Uterus (tissue), 4 donors: ENCODE measurements around the gene PPFIA4. TPM values are rescaled to one million over a fixed set of nuclear protein-coding genes. Genes with fewer than 3 reads are reported as not detected.

Experiments used
- DNase-seq, 2 donors: peaks; one replicate each; pipeline ENCODE4 v3.0.0-alpha.2; 2019 to 2020
- H3K27ac ChIP-seq, 2 donors: fragments of 200-600 bp; sonication (generic); 1 replicate in 1 of 2; 2 replicates in 1 of 2; pipeline ENCODE4 v1.5.1; 2016 to 2018
- H3K27me3 ChIP-seq, 2 donors: fragments of 200-600 bp; sonication (generic); one replicate each; pipeline ENCODE4 v1.5.1; 2018 to 2019; ENCODE audit warnings: control low read depth in 1 of 2
- H3K36me3 ChIP-seq, 2 donors: fragments of 200-600 bp; sonication (generic); one replicate each; pipeline ENCODE4 v1.5.1; 2019; ENCODE audit warnings: control low read depth in 1 of 2
- H3K4me1 ChIP-seq, 2 donors: fragments of 200-600 bp; sonication (generic); one replicate each; pipeline ENCODE4 v1.5.1; 2018 to 2019; ENCODE audit warnings: control low read depth in 1 of 2
- H3K4me3 ChIP-seq, 2 donors: fragments of 200-600 bp; sonication (generic); 1 replicate in 1 of 2; 2 replicates in 1 of 2; pipeline ENCODE4 v1.5.1; 2018 to 2019; ENCODE audit warnings: mild to moderate bottlenecking in 1 of 2
- H3K9me3 ChIP-seq, 2 donors: fragments of 200-600 bp; sonication (generic); one replicate each; pipeline ENCODE4 v1.5.1; 2019; ENCODE audit warnings: control low read depth in 1 of 2
- POLR2A ChIP-seq, 2 donors: fragments of 450-650 bp; IDR thresholded peaks; one replicate each; pipeline ENCODE4 v1.6.1; 2016; ENCODE audit warnings: antibody characterized with exemption in 2 of 2, mild to moderate bottlenecking in 1 of 2, moderate library complexity in 1 of 2
- intact Hi-C: fragments of 100-400 bp; cut with DNase I; formaldehyde crosslinking; loops from one replicate; pipeline ENCODE4 v1.15.1; 2023; ENCODE audit warnings: low total_unique reads
- total RNA-seq, 4 donors: library from RNA; depleted of rRNA in 3 of 4; stranded (reverse); fragments of >200 nt in 3 of 4; gene quantifications; one replicate each; pipeline versions ENCODE4 v1.1.0 to v1.2.4, GENCODE V29; 2014 to 2023
- TF ChIP-seq, protein P1 (sequence below), 4 experiments: fragments of 200-600 bp in 2 of 4; fragments of 450-650 bp in 2 of 4; sonication (generic) in 2 of 4; IDR thresholded peaks; one replicate each; pipeline ENCODE4 v1.5.1; 2016 to 2019; ENCODE audit warnings: antibody characterized with exemption in 4 of 4, mild to moderate bottlenecking in 2 of 4, moderate library complexity in 1 of 4
- donor health status: DM: yes; HTN: yes; CAD: no.

The PPFIA4 gene
- total RNA-seq, 4 donors from 2014 or later: 0.26 to 7.6 (median 6.5) TPM; not detected in 1

DNA sequence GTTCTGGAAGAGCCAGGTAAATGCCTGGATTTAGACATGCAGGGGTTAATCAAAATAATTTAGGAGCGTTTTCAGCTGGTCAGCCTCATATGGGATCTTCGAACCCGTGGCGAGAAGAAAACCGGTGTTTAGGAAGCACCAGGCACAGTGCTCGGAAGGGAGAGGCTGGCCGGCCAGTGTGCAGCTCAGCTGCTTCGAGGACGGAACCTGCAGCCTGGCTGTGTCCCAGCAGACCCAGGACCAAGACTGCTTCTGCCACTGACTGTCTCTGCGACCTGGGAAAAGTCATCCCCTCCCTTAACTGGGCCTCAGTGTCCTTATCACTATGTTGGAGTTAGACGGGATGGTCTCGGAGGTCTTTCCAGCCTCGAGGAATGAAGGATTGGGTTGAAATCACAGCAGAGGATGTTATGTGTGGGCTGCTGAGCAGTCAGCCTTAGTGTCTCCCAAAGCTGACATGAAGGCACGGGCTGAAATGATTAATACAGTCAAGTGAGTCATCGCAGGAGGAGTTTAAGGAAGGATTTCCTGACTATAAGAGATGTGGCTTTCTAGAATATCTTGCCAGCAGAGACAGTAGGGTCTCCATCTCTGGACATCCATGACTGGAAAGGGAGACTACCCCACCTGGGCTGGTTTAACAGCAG, 20.8 kb downstream of the PPFIA4 start:
- intact Hi-C loops: no loop called here
- Histone ChIP-seq H3K9me3 (no peaks in the 10 kb centered on the region), H3K27ac (peak overlapping the region; percentile 65 to 67), H3K4me3 (no peak overlapping the region), H3K27me3 (no peaks in the 10 kb centered on the region), H3K36me3 (no peaks in the 10 kb centered on the region), H3K4me1 (no peaks in the 10 kb centered on the region)
- DNase-seq: peak in 1 of 2 donors; percentile 60
- TF ChIP-seq, protein P1, sequence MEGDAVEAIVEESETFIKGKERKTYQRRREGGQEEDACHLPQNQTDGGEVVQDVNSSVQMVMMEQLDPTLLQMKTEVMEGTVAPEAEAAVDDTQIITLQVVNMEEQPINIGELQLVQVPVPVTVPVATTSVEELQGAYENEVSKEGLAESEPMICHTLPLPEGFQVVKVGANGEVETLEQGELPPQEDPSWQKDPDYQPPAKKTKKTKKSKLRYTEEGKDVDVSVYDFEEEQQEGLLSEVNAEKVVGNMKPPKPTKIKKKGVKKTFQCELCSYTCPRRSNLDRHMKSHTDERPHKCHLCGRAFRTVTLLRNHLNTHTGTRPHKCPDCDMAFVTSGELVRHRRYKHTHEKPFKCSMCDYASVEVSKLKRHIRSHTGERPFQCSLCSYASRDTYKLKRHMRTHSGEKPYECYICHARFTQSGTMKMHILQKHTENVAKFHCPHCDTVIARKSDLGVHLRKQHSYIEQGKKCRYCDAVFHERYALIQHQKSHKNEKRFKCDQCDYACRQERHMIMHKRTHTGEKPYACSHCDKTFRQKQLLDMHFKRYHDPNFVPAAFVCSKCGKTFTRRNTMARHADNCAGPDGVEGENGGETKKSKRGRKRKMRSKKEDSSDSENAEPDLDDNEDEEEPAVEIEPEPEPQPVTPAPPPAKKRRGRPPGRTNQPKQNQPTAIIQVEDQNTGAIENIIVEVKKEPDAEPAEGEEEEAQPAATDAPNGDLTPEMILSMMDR (IDR thresholded peaks at IDR 0.05): no peak
- TF ChIP-seq POLR2A (IDR thresholded peaks at IDR 0.05): no peak

- no peaks in the 10 kb centered on the region for H3K4me1 ChIP-seq
- no peak overlapping the region for H3K27ac ChIP-seq
- no peaks in the 10 kb centered on the region for H3K9me3 ChIP-seq
- intact Hi-C loops: no loop called here
- no peak for DNase-seq
- H3K36me3 ChIP-seq: no peaks in the 10 kb centered on the region
- H3K27me3 ChIP-seq: no peaks in the 10 kb centered on the region
- H3K4me3 ChIP-seq: no peak overlapping the region
- TF ChIP-seq, protein P1 (IDR thresholded peaks at IDR 0.05): no peak
- no peak for TF ChIP-seq POLR2A (IDR thresholded peaks at IDR 0.05)
Measured at GRCh38 chr1:203048086-203048485, 21.8 kb downstream of the PPFIA4 start.

- Histone ChIP-seq H3K27ac (no peak overlapping the region), H3K27me3 (no peaks in the 10 kb centered on the region), H3K4me1 (no peaks in the 10 kb centered on the region), H3K36me3 (no peaks in the 10 kb centered on the region), H3K4me3 (no peak overlapping the region), H3K9me3 (no peaks in the 10 kb centered on the region)
- TF ChIP-seq, protein P1 (IDR thresholded peaks at IDR 0.05): no peak
- no peak for TF ChIP-seq POLR2A (IDR thresholded peaks at IDR 0.05)
- intact Hi-C loops: no loop called here
- no peak for DNase-seq
Measured at GRCh38 chr1:203048555-203049051, 22.3 kb downstream of the PPFIA4 start.

DNA sequence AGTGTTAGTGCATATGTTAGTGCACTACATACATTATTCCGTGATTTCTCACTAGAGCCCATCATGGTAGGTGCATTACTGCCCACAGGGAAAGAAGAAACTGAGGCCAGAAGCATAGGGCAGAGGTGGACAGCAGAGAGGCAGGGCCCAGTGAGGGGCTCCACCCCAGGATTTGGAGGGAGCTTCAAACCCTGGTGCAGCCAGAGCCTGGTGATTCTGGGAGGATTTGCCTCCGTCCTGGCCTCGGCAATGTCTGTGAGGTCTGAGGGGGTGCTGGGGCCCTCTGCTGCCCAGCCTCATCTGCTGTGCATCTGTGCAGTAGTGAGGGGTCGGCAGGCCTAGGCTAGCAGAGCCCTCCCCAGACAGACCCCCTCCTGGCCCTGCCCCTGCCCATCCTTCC, 22.8 kb downstream of the PPFIA4 start:
- TF ChIP-seq POLR2A (IDR thresholded peaks at IDR 0.05): no peak
- TF ChIP-seq, protein P1 (IDR thresholded peaks at IDR 0.05): no peak
- Histone ChIP-seq H3K4me3 (no peak overlapping the region), H3K36me3 (no peaks in the 10 kb centered on the region), H3K27ac (no peak overlapping the region), H3K4me1 (no peaks in the 10 kb centered on the region), H3K9me3 (no peaks in the 10 kb centered on the region), H3K27me3 (no peaks in the 10 kb centered on the region)
- no peak for DNase-seq
- intact Hi-C loops: no loop called here

DNA sequence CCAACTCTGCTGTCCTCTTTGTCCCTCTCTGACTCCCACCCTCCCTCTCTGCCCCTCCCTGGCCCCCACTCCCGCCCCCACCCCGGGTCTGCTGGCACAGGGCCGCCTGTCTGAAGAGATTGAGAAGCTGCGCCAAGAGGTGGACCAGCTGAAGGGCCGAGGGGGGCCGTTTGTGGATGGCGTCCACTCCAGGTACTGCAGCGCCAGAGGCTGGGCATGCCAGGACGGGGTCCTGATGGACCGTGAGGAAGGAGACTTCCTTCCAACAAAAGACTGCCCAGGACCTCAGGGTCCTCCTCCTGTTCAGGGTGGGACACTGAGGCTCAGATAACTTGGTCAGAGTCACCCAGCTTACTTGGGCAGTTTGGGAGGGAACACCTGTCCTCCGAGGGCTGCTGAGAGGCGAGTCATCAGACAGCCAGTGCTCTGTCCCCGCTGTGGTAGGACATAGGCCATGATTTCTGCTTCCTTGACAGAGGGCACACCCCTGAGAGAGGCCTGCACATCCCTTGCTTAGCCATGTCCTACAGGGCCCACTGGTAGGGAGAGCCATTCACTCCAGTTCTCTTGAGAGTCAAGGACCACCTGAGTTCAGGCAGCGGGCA, 23.4 kb downstream of the PPFIA4 start:
- TF ChIP-seq, protein P1 (IDR thresholded peaks at IDR 0.05): no peak
- TF ChIP-seq POLR2A (IDR thresholded peaks at IDR 0.05): no peak
- Histone ChIP-seq H3K27ac (no peak overlapping the region), H3K4me1 (no peaks in the 10 kb centered on the region), H3K9me3 (no peaks in the 10 kb centered on the region), H3K4me3 (no peak overlapping the region), H3K27me3 (no peaks in the 10 kb centered on the region), H3K36me3 (no peaks in the 10 kb centered on the region)
- intact Hi-C loops: no loop called here
- DNase-seq: no peak
